ENCODE measurements around the gene ZDHHC14. TPM values are rescaled to one million over a fixed set of nuclear protein-coding genes. Genes with fewer than 3 reads are reported as not detected.
"Not testable (repeated sequence)": the region's sequence is repeated elsewhere in the genome, so short reads cannot be mapped to it uniquely, and the experiment has no call there.

Gene ZDHHC14
- total and polyA plus RNA-seq, 8 donors, result 8.2 to 33.2 (median 25.8) TPM

GRCh38 chr6:157558487-157559200 lies 177.7 kb downstream of the ZDHHC14 start:
- DNase-seq, result no peak
- no peak for TF ChIP-seq CTCF (IDR thresholded peaks at IDR 0.05)
- Histone ChIP-seq H3K9me3 (no peaks in the 10 kb centered on the region), H3K27ac (no peak overlapping the region), H3K4me1 (no peaks in the 10 kb centered on the region), H3K27me3 (no peaks in the 10 kb centered on the region), H3K4me3 (no peak overlapping the region), H3K36me3 (no peaks in the 10 kb centered on the region)
- no peak for ATAC-seq
- intact Hi-C loops (cut with DNase I), result no loop called here

GRCh38 chr6:157559201-157559756 lies 178.3 kb downstream of the ZDHHC14 start:
- H3K4me3 ChIP-seq, result no peak overlapping the region
- no peak for TF ChIP-seq CTCF (IDR thresholded peaks at IDR 0.05)
- no peaks in the 10 kb centered on the region for H3K9me3 ChIP-seq
- no peaks in the 10 kb centered on the region for H3K27me3 ChIP-seq
- DNase-seq (no peak), ATAC-seq (no peak)
- no peaks in the 10 kb centered on the region for H3K36me3 ChIP-seq
- no peaks in the 10 kb centered on the region for H3K4me1 ChIP-seq
- no peak overlapping the region for H3K27ac ChIP-seq
- intact Hi-C loops (cut with DNase I), result no loop called here

GRCh38 chr6:157560063-157560462 lies 179.1 kb downstream of the ZDHHC14 start:
- ATAC-seq; DNase-seq; intact Hi-C loops (cut with DNase I): not testable (repeated sequence)

GRCh38 chr6:157560691-157561413 lies 179.9 kb downstream of the ZDHHC14 start:
- Histone ChIP-seq H3K4me1 (no peaks in the 10 kb centered on the region), H3K27ac (no peak overlapping the region), H3K27me3 (no peaks in the 10 kb centered on the region), H3K4me3 (no peak overlapping the region), H3K36me3 (no peaks in the 10 kb centered on the region), H3K9me3 (no peaks in the 10 kb centered on the region)
- no peak for DNase-seq
- intact Hi-C loops (cut with DNase I), result no loop called here
- ATAC-seq, result no peak
- TF ChIP-seq CTCF (IDR thresholded peaks at IDR 0.05), result no peak

More at GRCh38 chr6:157560063-157560462, 179.1 kb downstream of the ZDHHC14 start:
- not testable (repeated sequence) for H3K9me3 ChIP-seq, H3K27ac ChIP-seq, H3K36me3 ChIP-seq, H3K4me3 ChIP-seq, H3K4me1 ChIP-seq, H3K27me3 ChIP-seq

- H3K4me3 ChIP-seq, result no peak overlapping the region
- intact Hi-C loops (cut with DNase I), result no loop called here
- no peaks in the 10 kb centered on the region for H3K36me3 ChIP-seq
- ATAC-seq, result no peak
- no peaks in the 10 kb centered on the region for H3K4me1 ChIP-seq
- H3K9me3 ChIP-seq, result no peaks in the 10 kb centered on the region
- H3K27me3 ChIP-seq, result no peaks in the 10 kb centered on the region
- no peak for TF ChIP-seq CTCF (IDR thresholded peaks at IDR 0.05)
- DNase-seq, result no peak
- H3K27ac ChIP-seq, result no peak overlapping the region
Observed at GRCh38 chr6:157561414-157561790, 180.4 kb downstream of the ZDHHC14 start.

Measured in left lung (tissue), 10 donors.